ENCODE measurements around the gene EHBP1. TPM values are rescaled to one million over a fixed set of nuclear protein-coding genes. Genes with fewer than 3 reads are reported as not detected.

The EHBP1 gene
- total and polyA plus RNA-seq, 4 donors, result 12.0 to 70.9 (median 28.1) TPM

- no peak overlapping the region for H3K4me3 ChIP-seq (ENCODE audit: low read length in 2 of 2)
- WGBS, 2 donors, result 78 to 80% methylated on average over 2 of the region's 2 CpGs
- ATAC-seq (ENCODE audit: low FRiP score) (no peak), DNase-seq (no peak)
- peaks cover 0 to 2% of the 10 kb centered on the region in 2 donors for H3K4me1 ChIP-seq (ENCODE audit: control insufficient read depth in 1 of 2, insufficient read depth in 2 of 2, low read length in 2 of 2)
- H3K27me3 ChIP-seq (ENCODE audit: control insufficient read depth in 1 of 2, insufficient read depth in 2 of 2, low read length in 1 of 2), result no peaks in the 10 kb centered on the region
- intact Hi-C loops (cut with DNase I), result no loop called here
- no peaks in the 10 kb centered on the region for H3K36me3 ChIP-seq (ENCODE audit: control insufficient read depth in 1 of 2, insufficient read depth in 2 of 2, low read length in 1 of 2)
- no peak overlapping the region for H3K27ac ChIP-seq (ENCODE audit: low read depth in 1 of 2, low read length in 2 of 2)
- H3K9me3 ChIP-seq (ENCODE audit: control insufficient read depth, low read length), result peaks cover 3% of the 10 kb centered on the region
These were observed 229.0 kb downstream of the EHBP1 start for GRCh38 chr2:62934517-62934916.

- intact Hi-C loops (cut with DNase I), result no loop called here
- no peaks in the 10 kb centered on the region for H3K36me3 ChIP-seq (ENCODE audit: control insufficient read depth in 1 of 2, insufficient read depth in 2 of 2, low read length in 1 of 2)
- H3K4me1 ChIP-seq (ENCODE audit: control insufficient read depth in 1 of 2, insufficient read depth in 2 of 2, low read length in 2 of 2), result peaks cover 0 to 2% of the 10 kb centered on the region in 2 donors
- no peaks in the 10 kb centered on the region for H3K9me3 ChIP-seq (ENCODE audit: control insufficient read depth, low read length)
- no peak overlapping the region for H3K4me3 ChIP-seq (ENCODE audit: low read length in 2 of 2)
- H3K27me3 ChIP-seq (ENCODE audit: control insufficient read depth in 1 of 2, insufficient read depth in 2 of 2, low read length in 1 of 2), result no peaks in the 10 kb centered on the region
- ATAC-seq (ENCODE audit: low FRiP score) (no peak), DNase-seq (no peak)
- H3K27ac ChIP-seq (ENCODE audit: low read depth in 1 of 2, low read length in 2 of 2), result no peak overlapping the region
- 56 to 71% methylated on average over 1 of the region's 1 CpG for WGBS, 2 donors
These were observed 232.6 kb downstream of the EHBP1 start for GRCh38 chr2:62938126-62938525.

DNA sequence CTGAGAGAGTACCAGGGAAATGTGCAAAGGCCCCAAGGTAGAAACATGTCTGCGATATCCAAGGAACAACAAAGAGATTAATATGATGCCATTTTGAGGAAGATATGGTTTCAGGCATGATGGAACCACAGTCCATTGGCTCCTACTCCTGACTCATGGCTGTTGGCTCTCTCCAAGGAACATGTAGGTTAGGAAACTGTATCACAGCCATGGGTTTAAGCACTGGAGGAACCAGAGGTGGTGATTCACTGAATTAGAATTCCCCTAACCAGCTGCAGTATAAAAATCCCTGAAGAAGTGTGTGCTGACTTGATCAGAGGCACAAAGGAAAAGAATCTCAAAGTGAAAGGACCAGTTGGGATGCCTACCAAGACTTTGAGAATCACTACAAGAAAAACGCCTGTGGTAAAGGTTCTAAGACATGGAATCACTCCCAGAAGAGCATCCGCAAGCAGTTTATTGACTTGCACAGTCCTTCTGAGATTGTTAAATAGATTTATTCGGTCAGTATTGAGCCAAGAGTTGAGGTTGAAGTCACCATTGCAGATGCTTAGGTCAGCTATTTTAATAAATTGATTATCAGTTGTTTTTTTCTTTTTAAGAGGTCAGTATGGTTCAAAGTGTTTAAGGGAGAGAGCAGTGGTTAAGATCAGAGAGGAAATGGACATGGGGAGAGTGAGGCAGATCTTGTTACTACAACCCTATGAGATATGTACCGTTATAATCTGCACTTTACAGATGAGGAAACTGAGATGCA is 234.4 kb downstream of the EHBP1 start:
- Histone ChIP-seq H3K4me1 (ENCODE audit: control insufficient read depth in 1 of 2, insufficient read depth in 2 of 2, low read length in 2 of 2) (no peaks in the 10 kb centered on the region), H3K4me3 (ENCODE audit: low read length in 2 of 2) (no peak overlapping the region), H3K27me3 (ENCODE audit: control insufficient read depth in 1 of 2, insufficient read depth in 2 of 2, low read length in 1 of 2) (no peaks in the 10 kb centered on the region), H3K27ac (ENCODE audit: low read depth in 1 of 2, low read length in 2 of 2) (no peak overlapping the region), H3K36me3 (ENCODE audit: control insufficient read depth in 1 of 2, insufficient read depth in 2 of 2, low read length in 1 of 2) (no peaks in the 10 kb centered on the region), H3K9me3 (ENCODE audit: control insufficient read depth, low read length) (no peaks in the 10 kb centered on the region)
- DNase-seq (no peak), ATAC-seq (ENCODE audit: low FRiP score) (no peak)
- intact Hi-C loops (cut with DNase I), result no loop called here
- WGBS, 2 donors, result 93 to 94% methylated on average over 5 of the region's 5 CpGs

GRCh38 chr2:62940697-62941096 is 235.2 kb downstream of the EHBP1 start:
- Histone ChIP-seq H3K9me3 (ENCODE audit: control insufficient read depth, low read length) (no peaks in the 10 kb centered on the region), H3K27me3 (ENCODE audit: control insufficient read depth in 1 of 2, insufficient read depth in 2 of 2, low read length in 1 of 2) (no peaks in the 10 kb centered on the region), H3K27ac (ENCODE audit: low read depth in 1 of 2, low read length in 2 of 2) (no peak overlapping the region), H3K4me1 (ENCODE audit: control insufficient read depth in 1 of 2, insufficient read depth in 2 of 2, low read length in 2 of 2) (no peaks in the 10 kb centered on the region), H3K4me3 (ENCODE audit: low read length in 2 of 2) (no peak overlapping the region), H3K36me3 (ENCODE audit: control insufficient read depth in 1 of 2, insufficient read depth in 2 of 2, low read length in 1 of 2) (no peaks in the 10 kb centered on the region)
- 94 to 96% methylated on average over 2 of the region's 2 CpGs for WGBS, 2 donors
- DNase-seq (no peak), ATAC-seq (ENCODE audit: low FRiP score) (no peak)
- intact Hi-C loops (cut with DNase I), result no loop called here

DNA sequence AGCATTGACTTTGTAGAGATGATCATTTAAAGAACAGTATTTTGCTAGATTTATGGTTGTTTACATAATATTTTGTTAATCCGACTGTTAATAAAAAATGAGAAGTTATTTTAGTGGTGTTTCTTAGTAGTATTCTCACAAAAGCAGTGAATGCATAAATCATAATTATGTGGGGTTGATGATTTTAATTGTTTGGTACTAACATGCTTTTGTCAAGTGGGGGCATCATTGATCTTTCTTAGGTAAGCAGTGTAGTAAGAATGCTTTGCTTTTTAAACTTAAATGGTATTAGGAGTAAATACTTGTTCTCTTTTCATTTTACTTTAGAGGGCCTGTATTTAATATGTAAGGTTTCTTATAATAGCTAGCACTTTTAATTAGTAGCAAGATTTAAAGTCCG is 235.9 kb downstream of the EHBP1 start:
- WGBS, 2 donors, result 78 to 83% methylated on average over 2 of the region's 2 CpGs
- no peaks in the 10 kb centered on the region for H3K4me1 ChIP-seq (ENCODE audit: control insufficient read depth in 1 of 2, insufficient read depth in 2 of 2, low read length in 2 of 2)
- DNase-seq (no peak), ATAC-seq (ENCODE audit: low FRiP score) (no peak)
- no peaks in the 10 kb centered on the region for H3K36me3 ChIP-seq (ENCODE audit: control insufficient read depth in 1 of 2, insufficient read depth in 2 of 2, low read length in 1 of 2)
- no peaks in the 10 kb centered on the region for H3K9me3 ChIP-seq (ENCODE audit: control insufficient read depth, low read length)
- no peaks in the 10 kb centered on the region for H3K27me3 ChIP-seq (ENCODE audit: control insufficient read depth in 1 of 2, insufficient read depth in 2 of 2, low read length in 1 of 2)
- H3K4me3 ChIP-seq (ENCODE audit: low read length in 2 of 2), result no peak overlapping the region
- intact Hi-C loops (cut with DNase I), result no loop called here
- no peak overlapping the region for H3K27ac ChIP-seq (ENCODE audit: low read depth in 1 of 2, low read length in 2 of 2)

DNA sequence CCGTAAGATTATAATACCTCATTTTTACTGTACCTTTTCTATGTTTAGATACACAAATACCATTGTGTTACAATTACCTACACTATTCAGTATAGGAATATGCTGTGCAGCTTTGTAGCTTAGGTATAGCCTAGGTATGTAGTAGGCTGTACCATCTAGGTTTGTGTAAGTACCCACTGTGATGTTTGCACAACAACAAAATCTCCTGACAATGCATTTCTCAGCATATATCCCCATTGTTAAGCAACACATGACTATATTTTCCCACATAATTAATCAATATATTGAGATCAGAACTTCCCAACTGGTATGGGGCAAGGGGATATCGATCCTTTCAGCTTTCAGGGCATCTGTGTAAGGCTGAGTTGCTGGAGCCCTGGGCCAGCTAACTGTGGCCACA is 238.8 kb downstream of the EHBP1 start:
- no peak for ATAC-seq (ENCODE audit: low FRiP score)
- intact Hi-C loops (cut with DNase I), result no loop called here

DNA sequence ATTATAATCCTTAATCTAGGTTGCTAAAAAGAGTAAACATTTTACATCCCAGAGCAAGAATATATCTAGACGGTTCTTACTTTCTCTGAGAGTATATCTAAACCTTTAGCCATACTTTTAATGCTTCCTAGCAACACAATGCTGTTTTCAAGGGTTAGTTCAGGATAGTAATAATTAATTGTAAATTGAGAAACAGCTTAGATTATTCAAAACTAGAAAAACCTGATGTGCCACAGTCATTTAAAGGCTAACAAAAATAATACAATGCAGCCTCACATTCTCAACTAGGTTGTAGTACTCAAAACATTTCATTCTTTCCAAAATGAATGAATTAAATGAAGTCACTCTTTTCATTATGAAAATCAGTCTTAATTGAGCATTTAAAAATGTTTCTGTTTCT is 241.9 kb downstream of the EHBP1 start:
- DNase-seq, result no peak
- Histone ChIP-seq H3K4me1 (ENCODE audit: control insufficient read depth in 1 of 2, insufficient read depth in 2 of 2, low read length in 2 of 2) (no peaks in the 10 kb centered on the region), H3K4me3 (ENCODE audit: low read length in 2 of 2) (no peak overlapping the region), H3K27me3 (ENCODE audit: control insufficient read depth in 1 of 2, insufficient read depth in 2 of 2, low read length in 1 of 2) (no peaks in the 10 kb centered on the region), H3K9me3 (ENCODE audit: control insufficient read depth, low read length) (no peaks in the 10 kb centered on the region), H3K36me3 (ENCODE audit: control insufficient read depth in 1 of 2, insufficient read depth in 2 of 2, low read length in 1 of 2) (no peaks in the 10 kb centered on the region), H3K27ac (ENCODE audit: low read depth in 1 of 2, low read length in 2 of 2) (no peak overlapping the region)
- WGBS, 2 donors, result 78 to 84% methylated on average over 1 of the region's 1 CpG
- ATAC-seq (ENCODE audit: low FRiP score), result no peak
- intact Hi-C loops (cut with DNase I), result no loop called here

More for the DNA sequence above, 238.8 kb downstream of the EHBP1 start:
- no peaks in the 10 kb centered on the region for H3K36me3 ChIP-seq (ENCODE audit: control insufficient read depth in 1 of 2, insufficient read depth in 2 of 2, low read length in 1 of 2)
- no peak overlapping the region for H3K27ac ChIP-seq (ENCODE audit: low read depth in 1 of 2, low read length in 2 of 2)
- no peaks in the 10 kb centered on the region for H3K9me3 ChIP-seq (ENCODE audit: control insufficient read depth, low read length)
- no peaks in the 10 kb centered on the region for H3K27me3 ChIP-seq (ENCODE audit: control insufficient read depth in 1 of 2, insufficient read depth in 2 of 2, low read length in 1 of 2)
- no peaks in the 10 kb centered on the region for H3K4me1 ChIP-seq (ENCODE audit: control insufficient read depth in 1 of 2, insufficient read depth in 2 of 2, low read length in 2 of 2)
- WGBS, 2 donors, result 96 to 98% methylated on average over 2 of the region's 2 CpGs
- no peak for DNase-seq
- no peak overlapping the region for H3K4me3 ChIP-seq (ENCODE audit: low read length in 2 of 2)

GRCh38 chr2:62956651-62957050 is 251.1 kb downstream of the EHBP1 start:
- Histone ChIP-seq H3K4me1 (ENCODE audit: control insufficient read depth in 1 of 2, insufficient read depth in 2 of 2, low read length in 2 of 2) (no peaks in the 10 kb centered on the region), H3K36me3 (ENCODE audit: control insufficient read depth in 1 of 2, insufficient read depth in 2 of 2, low read length in 1 of 2) (no peaks in the 10 kb centered on the region), H3K9me3 (ENCODE audit: control insufficient read depth, low read length) (no peaks in the 10 kb centered on the region), H3K4me3 (ENCODE audit: low read length in 2 of 2) (no peak overlapping the region), H3K27ac (ENCODE audit: low read depth in 1 of 2, low read length in 2 of 2) (no peak overlapping the region), H3K27me3 (ENCODE audit: control insufficient read depth in 1 of 2, insufficient read depth in 2 of 2, low read length in 1 of 2) (no peaks in the 10 kb centered on the region)
- WGBS, 2 donors, result 72 to 77% methylated on average over 2 of the region's 2 CpGs
- DNase-seq (no peak), ATAC-seq (ENCODE audit: low FRiP score) (no peak)
- intact Hi-C loops (cut with DNase I), result no loop called here

DNA sequence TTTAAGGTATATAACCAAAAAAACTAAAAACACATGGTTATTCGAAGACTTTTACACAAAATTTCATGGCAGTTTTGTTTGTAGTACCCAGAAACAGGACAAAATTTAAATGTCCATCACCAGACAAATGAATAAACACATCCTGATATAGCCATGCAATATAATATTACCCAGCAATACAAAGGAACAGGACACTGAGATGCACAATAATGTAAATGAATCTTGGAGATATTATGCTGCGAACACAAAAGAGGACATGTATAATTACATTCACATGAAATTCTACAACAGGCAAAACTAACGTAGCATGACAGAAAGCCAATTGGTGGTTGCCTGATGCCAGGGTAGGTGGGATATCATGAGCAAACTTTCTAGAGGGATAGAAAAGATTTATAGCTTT is 252.7 kb downstream of the EHBP1 start:
- Histone ChIP-seq H3K36me3 (ENCODE audit: control insufficient read depth in 1 of 2, insufficient read depth in 2 of 2, low read length in 1 of 2) (no peaks in the 10 kb centered on the region), H3K27ac (ENCODE audit: low read depth in 1 of 2, low read length in 2 of 2) (no peak overlapping the region), H3K4me3 (ENCODE audit: low read length in 2 of 2) (no peak overlapping the region), H3K27me3 (ENCODE audit: control insufficient read depth in 1 of 2, insufficient read depth in 2 of 2, low read length in 1 of 2) (no peaks in the 10 kb centered on the region), H3K9me3 (ENCODE audit: control insufficient read depth, low read length) (no peaks in the 10 kb centered on the region), H3K4me1 (ENCODE audit: control insufficient read depth in 1 of 2, insufficient read depth in 2 of 2, low read length in 2 of 2) (no peaks in the 10 kb centered on the region)
- intact Hi-C loops (cut with DNase I), result no loop called here
- ATAC-seq (ENCODE audit: low FRiP score) (no peak), DNase-seq (no peak)
- 99% methylated on average over 3 of the region's 3 CpGs for WGBS, 2 donors
